ENCODE results near the gene PROM1.
A peak's percentile ranks its signal among the peaks of the same experiment; 100 is the strongest.

PROM1 gene

GRCh38 chr4:16122784-16123183 lies 39.0 kb upstream of the PROM1 start:
- no peaks in the 10 kb centered on the region for H3K9me3 ChIP-seq (ENCODE audit: insufficient read depth, low read depth, low read length)
- no peaks in the 10 kb centered on the region for H4K20me1 ChIP-seq (ENCODE audit: insufficient read depth, low read length, poor library complexity, severe bottlenecking)
- TF ChIP-seq CTCF (conservative IDR thresholded peaks at IDR 0.05; ENCODE audit: low read length) = no peak
- TF ChIP-seq EZH2phosphoT487 (IDR thresholded peaks at IDR 0.05; ENCODE audit: borderline replicate concordance) = no peak
- H3K36me3 ChIP-seq (ENCODE audit: insufficient read depth, low read length) = no peaks in the 10 kb centered on the region
- peaks cover 49% of the 10 kb centered on the region for H3K4me1 ChIP-seq (ENCODE audit: insufficient read depth, low read length, poor library complexity, severe bottlenecking)
- H2AFZ ChIP-seq (ENCODE audit: low read length) = peak overlapping the region; percentile 14; the same call in 1 of the 2 replicates
- H3F3A ChIP-seq (ENCODE audit: low read depth) = 0 out of 2 replicates have a peak, but pooled peaks cover 4% of the 10 kb centered on the region
- no peaks in the 10 kb centered on the region for H3K27me3 ChIP-seq (ENCODE audit: insufficient read depth, low read length, poor library complexity, severe bottlenecking)
- peak overlapping the region; percentile 69 for H3K4me2 ChIP-seq (ENCODE audit: low read depth, low read length, poor library complexity, severe bottlenecking)
- H3K9ac ChIP-seq (ENCODE audit: low read depth, low read length, poor library complexity, severe bottlenecking) = peak overlapping the region; percentile 69
- peak overlapping the region; percentile 38 for H3K4me3 ChIP-seq (ENCODE audit: low read length, poor library complexity, severe bottlenecking)
- H3K9me2 ChIP-seq (replicated peaks; ENCODE audit: low read depth, low read length) = no peaks in the 10 kb centered on the region
- H3K79me2 ChIP-seq (ENCODE audit: insufficient read depth, low read length) = no peaks in the 10 kb centered on the region

GRCh38 chr4:16122308-16122711 lies 38.5 kb upstream of the PROM1 start:
- TF ChIP-seq EZH2phosphoT487 (IDR thresholded peaks at IDR 0.05; ENCODE audit: borderline replicate concordance) = no peak
- TF ChIP-seq CTCF (conservative IDR thresholded peaks at IDR 0.05; ENCODE audit: low read length) = no peak
- Histone ChIP-seq H3K79me2 (ENCODE audit: insufficient read depth, low read length) (no peaks in the 10 kb centered on the region), H3K4me1 (ENCODE audit: insufficient read depth, low read length, poor library complexity, severe bottlenecking) (peaks cover 49% of the 10 kb centered on the region), H3K4me2 (ENCODE audit: low read depth, low read length, poor library complexity, severe bottlenecking) (peak overlapping the region; percentile 69), H3K9me2 (replicated peaks; ENCODE audit: low read depth, low read length) (no peaks in the 10 kb centered on the region), H3F3A (ENCODE audit: low read depth) (0 out of 2 replicates have a peak, but pooled peaks cover 4% of the 10 kb centered on the region), H3K9ac (ENCODE audit: low read depth, low read length, poor library complexity, severe bottlenecking) (peak overlapping the region; percentile 69), H4K20me1 (ENCODE audit: insufficient read depth, low read length, poor library complexity, severe bottlenecking) (no peaks in the 10 kb centered on the region), H3K27me3 (ENCODE audit: insufficient read depth, low read length, poor library complexity, severe bottlenecking) (no peaks in the 10 kb centered on the region), H3K9me3 (ENCODE audit: insufficient read depth, low read depth, low read length) (no peaks in the 10 kb centered on the region), H3K4me3 (ENCODE audit: low read length, poor library complexity, severe bottlenecking) (peak overlapping the region; percentile 7), H3K36me3 (ENCODE audit: insufficient read depth, low read length) (no peaks in the 10 kb centered on the region), H2AFZ (ENCODE audit: low read length) (peak overlapping the region; percentile 14)

- H2AFZ ChIP-seq (ENCODE audit: low read length) = peak overlapping the region; percentile 30
- no peaks in the 10 kb centered on the region for H3K36me3 ChIP-seq (ENCODE audit: insufficient read depth, low read length)
- TF ChIP-seq EZH2phosphoT487 (IDR thresholded peaks at IDR 0.05; ENCODE audit: borderline replicate concordance) (no peak), CTCF (conservative IDR thresholded peaks at IDR 0.05; ENCODE audit: low read length) (no peak)
- H3K27me3 ChIP-seq (ENCODE audit: insufficient read depth, low read length, poor library complexity, severe bottlenecking) = no peaks in the 10 kb centered on the region
- H3K4me3 ChIP-seq (ENCODE audit: low read length, poor library complexity, severe bottlenecking) = peak overlapping the region; percentile 37
- H3F3A ChIP-seq (ENCODE audit: low read depth) = 0 out of 2 replicates have a peak, but pooled peaks cover 4% of the 10 kb centered on the region
- H3K9me2 ChIP-seq (replicated peaks; ENCODE audit: low read depth, low read length) = no peaks in the 10 kb centered on the region
- no peaks in the 10 kb centered on the region for H4K20me1 ChIP-seq (ENCODE audit: insufficient read depth, low read length, poor library complexity, severe bottlenecking)
- H3K4me1 ChIP-seq (ENCODE audit: insufficient read depth, low read length, poor library complexity, severe bottlenecking) = peaks cover 49% of the 10 kb centered on the region
- H3K9me3 ChIP-seq (ENCODE audit: insufficient read depth, low read depth, low read length) = no peaks in the 10 kb centered on the region
- H3K9ac ChIP-seq (ENCODE audit: low read depth, low read length, poor library complexity, severe bottlenecking) = no peak overlapping the region
- no peaks in the 10 kb centered on the region for H3K79me2 ChIP-seq (ENCODE audit: insufficient read depth, low read length)
- H3K4me2 ChIP-seq (ENCODE audit: low read depth, low read length, poor library complexity, severe bottlenecking) = peak overlapping the region; percentile 37
These were observed 36.9 kb upstream of the PROM1 start for GRCh38 chr4:16120720-16121119.
